NCI-H69 (cell line): ENCODE results near the gene PRSS48.
"Not testable (repeated sequence)": the region's sequence is repeated elsewhere in the genome, so short reads cannot be mapped to it uniquely, and the experiment has no call there.

ENCODE experiments used
- DNase-seq: peaks from one replicate; lab custom pipeline; 2025; lab: John Stamatoyannopoulos, UW

Gene PRSS48

GRCh38 chr4:151318307-151319006, 41.5 kb downstream of the PRSS48 start:
- DNase-seq = no peak

- DNase-seq = no peak
Measured at GRCh38 chr4:151319490-151319889, 42.5 kb downstream of the PRSS48 start.

GRCh38 chr4:151321586-151321985, 44.6 kb downstream of the PRSS48 start:
- DNase-seq = no peak

- not testable (repeated sequence) for DNase-seq
Measured at GRCh38 chr4:151322161-151322560, 45.2 kb downstream of the PRSS48 start.

GRCh38 chr4:151322570-151322969, 45.6 kb downstream of the PRSS48 start:
- no peak for DNase-seq

- DNase-seq = no peak
Measured at GRCh38 chr4:151323667-151324066, 46.7 kb downstream of the PRSS48 start.

DNA sequence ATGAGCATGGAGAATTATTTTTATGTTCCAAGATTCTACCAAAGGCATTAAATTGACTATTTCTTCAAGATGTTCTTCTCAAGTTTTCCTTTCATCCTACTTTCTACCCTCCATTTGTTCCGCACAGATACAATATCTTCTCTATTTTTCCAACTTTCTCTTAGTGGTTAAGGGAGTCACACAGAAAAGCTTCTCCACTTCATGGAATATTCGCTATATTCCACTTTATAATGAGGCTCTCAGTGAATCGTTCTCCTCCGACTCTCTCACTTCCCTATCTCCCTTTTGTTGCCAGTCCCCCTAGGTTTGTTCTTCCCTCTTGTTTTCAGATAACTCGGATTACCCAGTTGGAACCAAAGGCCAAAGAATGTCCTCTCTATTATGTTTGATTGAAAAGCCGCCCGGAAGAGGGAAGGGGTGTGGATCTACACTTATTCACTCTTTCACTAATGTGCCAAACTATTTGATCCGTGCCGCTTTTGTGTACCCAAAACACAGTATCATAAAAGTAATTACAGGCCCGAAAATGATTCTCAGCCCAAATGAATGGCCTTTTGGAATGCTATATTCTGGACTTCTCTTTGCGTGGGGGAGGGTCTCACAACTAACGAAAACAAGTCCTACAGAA, 47.3 kb downstream of the PRSS48 start:
- DNase-seq = peak; percentile 13

DNA sequence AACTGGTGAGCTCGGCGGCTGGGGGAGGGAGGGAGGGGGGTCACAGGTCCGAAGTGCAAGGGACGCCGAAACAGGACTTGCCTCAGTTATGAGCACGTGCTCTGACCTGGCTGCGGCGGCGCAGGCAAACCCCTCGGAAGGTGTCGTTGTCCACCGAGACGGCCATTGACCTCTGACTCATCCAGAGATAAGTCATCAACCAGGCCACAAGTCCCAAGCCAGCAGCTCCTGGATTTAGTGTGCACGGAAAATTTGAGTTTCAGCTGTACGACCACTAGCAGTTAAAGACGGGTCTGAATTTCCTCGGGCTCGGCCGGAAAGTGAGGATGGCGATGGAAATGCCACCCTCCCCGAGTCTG, 47.8 kb downstream of the PRSS48 start:
- DNase-seq = peak; percentile 13

- DNase-seq = peak; percentile 19
Measured at GRCh38 chr4:151325111-151325948, 48.4 kb downstream of the PRSS48 start, which contains the start of gene SH3D19. TSS of gene SH3D19 (minus strand) at chr4:151325605. CDS start at chr4:151325352, 253 bp downstream.

GRCh38 chr4:151325949-151326246, 48.9 kb downstream of the PRSS48 start:
- no peak for DNase-seq

DNA sequence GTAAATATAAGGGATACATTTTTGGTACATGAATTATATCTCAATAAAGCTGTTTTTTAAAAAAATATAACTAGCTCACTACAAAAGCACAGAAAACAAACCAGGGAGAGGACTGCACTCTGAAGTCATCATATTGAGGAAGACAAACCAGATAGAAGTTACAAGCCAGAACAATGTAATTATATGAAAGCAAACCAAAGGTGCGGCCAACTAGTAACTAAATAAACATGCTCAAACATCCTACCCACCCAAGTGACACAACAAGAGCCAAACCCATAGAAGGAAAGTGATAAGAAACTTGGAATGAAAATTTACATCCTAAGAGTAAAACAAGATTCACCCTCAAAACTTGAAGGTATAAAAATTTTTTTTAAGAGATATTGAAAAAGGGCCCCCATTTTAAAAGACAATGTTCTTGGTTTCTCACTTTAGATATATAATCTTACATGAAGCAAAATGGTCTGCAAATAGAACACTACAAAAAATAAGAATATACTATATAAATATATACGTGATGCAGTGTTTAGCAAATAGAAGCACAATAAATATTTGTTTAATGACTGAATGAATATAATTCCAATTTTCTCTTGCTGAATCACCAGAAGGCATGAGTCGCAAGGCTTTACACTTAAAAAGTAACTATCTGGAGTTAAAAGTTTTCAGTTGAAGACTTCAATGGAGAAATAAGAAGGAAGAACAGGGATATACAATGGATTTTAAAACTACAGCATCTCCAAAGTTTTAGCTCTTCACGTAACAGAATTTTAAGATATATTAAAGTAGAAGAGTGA, 52.5 kb downstream of the PRSS48 start:
- DNase-seq = no peak

GRCh38 chr4:151331276-151332042, 54.5 kb downstream of the PRSS48 start:
- DNase-seq = no peak

GRCh38 chr4:151339467-151339866, 62.5 kb downstream of the PRSS48 start:
- DNase-seq = no peak

DNA sequence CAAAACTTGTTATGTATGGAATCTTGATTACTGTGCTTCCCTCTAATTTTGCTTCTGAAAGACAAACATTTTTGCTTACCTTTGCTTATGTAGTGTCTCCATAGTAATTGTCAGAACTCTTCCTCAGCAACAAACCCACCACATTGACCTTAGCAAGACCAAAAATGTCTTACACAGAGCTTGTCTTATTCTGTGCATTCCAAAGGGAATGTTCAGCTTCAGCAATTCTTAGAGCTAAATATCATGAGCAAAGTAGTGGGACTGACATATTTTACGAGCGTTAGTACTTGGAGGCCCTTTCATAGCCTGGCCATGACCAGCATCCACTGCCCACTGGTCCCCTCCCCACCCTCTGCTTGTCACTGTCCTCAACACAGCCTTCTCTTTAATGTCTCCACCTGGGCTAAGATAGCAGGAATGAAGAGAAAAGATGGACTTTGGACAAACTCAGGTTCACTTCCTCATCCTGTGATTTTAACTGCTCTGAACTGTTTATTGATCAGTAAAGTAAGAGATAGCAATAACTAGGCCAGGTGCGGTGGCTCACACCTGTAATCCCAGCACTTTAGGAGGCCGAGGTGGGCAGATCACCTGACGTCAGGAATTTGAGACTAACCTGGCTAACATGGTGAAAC, 63.9 kb downstream of the PRSS48 start:
- no peak for DNase-seq
